ENCODE data around the gene SRPK1. TPM values are rescaled to one million over a fixed set of nuclear protein-coding genes. Genes with fewer than 3 reads are reported as not detected.
A peak's percentile ranks its signal among the peaks of the same experiment; 100 is the strongest.

SRPK1 gene
- polyA plus RNA-seq, 1 donor: 50.9 TPM

- 100% methylated on average over 1 of the region's 5 CpGs for WGBS (ENCODE audit: insufficient coverage, low lambda C conversion rate)
- DNase-seq: peak in 1 of 2 donors; percentile 5
Measured at GRCh38 chr6:35831257-35832007, 89.5 kb downstream of the SRPK1 start.

GRCh38 chr6:35829306-35829705 lies 91.6 kb downstream of the SRPK1 start:
- Histone ChIP-seq H3K4me3 (ENCODE audit: low read length) (no peak overlapping the region), H3K27ac (ENCODE audit: low read length) (no peak overlapping the region), H3K4me1 (ENCODE audit: control insufficient read depth, insufficient read depth, low read length) (no peaks in the 10 kb centered on the region), H3K27me3 (ENCODE audit: control insufficient read depth, insufficient read depth, low read length) (no peaks in the 10 kb centered on the region), H3K36me3 (ENCODE audit: control insufficient read depth, insufficient read depth, low read length) (peaks cover 5% of the 10 kb centered on the region), H3K9me3 (ENCODE audit: control insufficient read depth, low read depth, low read length) (no peaks in the 10 kb centered on the region)
- no CpG with 5 or more reads among the region's 5 CpGs for WGBS (ENCODE audit: insufficient coverage, low lambda C conversion rate)
- DNase-seq: no peak

More at GRCh38 chr6:35831257-35832007, 89.5 kb downstream of the SRPK1 start:
- Histone ChIP-seq H3K36me3 (ENCODE audit: control insufficient read depth, insufficient read depth, low read length) (peaks cover 5% of the 10 kb centered on the region), H3K4me1 (ENCODE audit: control insufficient read depth, insufficient read depth, low read length) (no peaks in the 10 kb centered on the region), H3K9me3 (ENCODE audit: control insufficient read depth, low read depth, low read length) (no peaks in the 10 kb centered on the region), H3K27me3 (ENCODE audit: control insufficient read depth, insufficient read depth, low read length) (no peaks in the 10 kb centered on the region), H3K27ac (ENCODE audit: low read length) (peak overlapping the region; percentile 21), H3K4me3 (ENCODE audit: low read length) (no peak overlapping the region)

- H3K4me1 ChIP-seq (ENCODE audit: control insufficient read depth, insufficient read depth, low read length): no peaks in the 10 kb centered on the region
- no peak for DNase-seq
- no peaks in the 10 kb centered on the region for H3K9me3 ChIP-seq (ENCODE audit: control insufficient read depth, low read depth, low read length)
- no peak overlapping the region for H3K4me3 ChIP-seq (ENCODE audit: low read length)
- WGBS (ENCODE audit: insufficient coverage, low lambda C conversion rate): 92% methylated on average over 2 of the region's 5 CpGs
- no peaks in the 10 kb centered on the region for H3K36me3 ChIP-seq (ENCODE audit: control insufficient read depth, insufficient read depth, low read length)
- no peaks in the 10 kb centered on the region for H3K27me3 ChIP-seq (ENCODE audit: control insufficient read depth, insufficient read depth, low read length)
- H3K27ac ChIP-seq (ENCODE audit: low read length): no peak overlapping the region
Measured at GRCh38 chr6:35824552-35825192, 96.2 kb downstream of the SRPK1 start.

- Histone ChIP-seq H3K27me3 (ENCODE audit: control insufficient read depth, insufficient read depth, low read length) (no peaks in the 10 kb centered on the region), H3K36me3 (ENCODE audit: control insufficient read depth, insufficient read depth, low read length) (no peaks in the 10 kb centered on the region), H3K4me3 (ENCODE audit: low read length) (no peak overlapping the region), H3K4me1 (ENCODE audit: control insufficient read depth, insufficient read depth, low read length) (no peaks in the 10 kb centered on the region), H3K9me3 (ENCODE audit: control insufficient read depth, low read depth, low read length) (no peaks in the 10 kb centered on the region), H3K27ac (ENCODE audit: low read length) (no peak overlapping the region)
- no CpG with 5 or more reads among the region's 2 CpGs for WGBS (ENCODE audit: insufficient coverage, low lambda C conversion rate)
- no peak for DNase-seq
Measured at GRCh38 chr6:35823601-35824000, 97.3 kb downstream of the SRPK1 start.

GRCh38 chr6:35817515-35817914 lies 103.4 kb downstream of the SRPK1 start:
- no peak for DNase-seq
- Histone ChIP-seq H3K9me3 (ENCODE audit: control insufficient read depth, low read depth, low read length) (no peaks in the 10 kb centered on the region), H3K4me3 (ENCODE audit: low read length) (no peak overlapping the region)

GRCh38 chr6:35811699-35811995 lies 109.3 kb downstream of the SRPK1 start:
- no peaks in the 10 kb centered on the region for H3K36me3 ChIP-seq (ENCODE audit: control insufficient read depth, insufficient read depth, low read length)
- no peaks in the 10 kb centered on the region for H3K9me3 ChIP-seq (ENCODE audit: control insufficient read depth, low read depth, low read length)
- no peaks in the 10 kb centered on the region for H3K27me3 ChIP-seq (ENCODE audit: control insufficient read depth, insufficient read depth, low read length)
- no CpG with 5 or more reads among the region's 6 CpGs for WGBS (ENCODE audit: insufficient coverage, low lambda C conversion rate)
- no peak for DNase-seq
- H3K4me1 ChIP-seq (ENCODE audit: control insufficient read depth, insufficient read depth, low read length): no peaks in the 10 kb centered on the region
- H3K27ac ChIP-seq (ENCODE audit: low read length): no peak overlapping the region
- H3K4me3 ChIP-seq (ENCODE audit: low read length): no peak overlapping the region

More at GRCh38 chr6:35817515-35817914, 103.4 kb downstream of the SRPK1 start:
- Histone ChIP-seq H3K27me3 (ENCODE audit: control insufficient read depth, insufficient read depth, low read length) (no peaks in the 10 kb centered on the region), H3K36me3 (ENCODE audit: control insufficient read depth, insufficient read depth, low read length) (no peaks in the 10 kb centered on the region), H3K4me1 (ENCODE audit: control insufficient read depth, insufficient read depth, low read length) (no peaks in the 10 kb centered on the region), H3K27ac (ENCODE audit: low read length) (no peak overlapping the region)

- no peak overlapping the region for H3K4me3 ChIP-seq (ENCODE audit: low read length)
- DNase-seq: no peak
- no peaks in the 10 kb centered on the region for H3K4me1 ChIP-seq (ENCODE audit: control insufficient read depth, insufficient read depth, low read length)
- H3K27me3 ChIP-seq (ENCODE audit: control insufficient read depth, insufficient read depth, low read length): no peaks in the 10 kb centered on the region
- no peaks in the 10 kb centered on the region for H3K36me3 ChIP-seq (ENCODE audit: control insufficient read depth, insufficient read depth, low read length)
- no peak overlapping the region for H3K27ac ChIP-seq (ENCODE audit: low read length)
- WGBS (ENCODE audit: insufficient coverage, low lambda C conversion rate): no CpG with 5 or more reads among the region's 14 CpGs
- H3K9me3 ChIP-seq (ENCODE audit: control insufficient read depth, low read depth, low read length): no peaks in the 10 kb centered on the region
Measured at GRCh38 chr6:35810971-35811698, 109.8 kb downstream of the SRPK1 start.

- H3K27me3 ChIP-seq (ENCODE audit: control insufficient read depth, insufficient read depth, low read length): no peaks in the 10 kb centered on the region
- H3K9me3 ChIP-seq (ENCODE audit: control insufficient read depth, low read depth, low read length): no peaks in the 10 kb centered on the region
- H3K4me3 ChIP-seq (ENCODE audit: low read length): no peak overlapping the region
- 92% methylated on average over 2 of the region's 5 CpGs for WGBS (ENCODE audit: insufficient coverage, low lambda C conversion rate)
- no peak for DNase-seq
- H3K4me1 ChIP-seq (ENCODE audit: control insufficient read depth, insufficient read depth, low read length): no peaks in the 10 kb centered on the region
- H3K36me3 ChIP-seq (ENCODE audit: control insufficient read depth, insufficient read depth, low read length): no peaks in the 10 kb centered on the region
- H3K27ac ChIP-seq (ENCODE audit: low read length): no peak overlapping the region
Measured at GRCh38 chr6:35809809-35810208, 111.1 kb downstream of the SRPK1 start.

GRCh38 chr6:35808688-35809087 lies 112.2 kb downstream of the SRPK1 start:
- DNase-seq: no peak
- Histone ChIP-seq H3K27ac (ENCODE audit: low read length) (no peak overlapping the region), H3K27me3 (ENCODE audit: control insufficient read depth, insufficient read depth, low read length) (no peaks in the 10 kb centered on the region), H3K36me3 (ENCODE audit: control insufficient read depth, insufficient read depth, low read length) (no peaks in the 10 kb centered on the region), H3K4me3 (ENCODE audit: low read length) (no peak overlapping the region), H3K4me1 (ENCODE audit: control insufficient read depth, insufficient read depth, low read length) (no peaks in the 10 kb centered on the region), H3K9me3 (ENCODE audit: control insufficient read depth, low read depth, low read length) (no peaks in the 10 kb centered on the region)
- no CpG with 5 or more reads among the region's 3 CpGs for WGBS (ENCODE audit: insufficient coverage, low lambda C conversion rate)

- Histone ChIP-seq H3K27me3 (ENCODE audit: control insufficient read depth, insufficient read depth, low read length) (no peaks in the 10 kb centered on the region), H3K9me3 (ENCODE audit: control insufficient read depth, low read depth, low read length) (no peaks in the 10 kb centered on the region), H3K4me1 (ENCODE audit: control insufficient read depth, insufficient read depth, low read length) (no peaks in the 10 kb centered on the region), H3K4me3 (ENCODE audit: low read length) (no peak within 1 kb of the TSS), H3K27ac (ENCODE audit: low read length) (no peak within 1 kb of the TSS), H3K36me3 (ENCODE audit: control insufficient read depth, insufficient read depth, low read length) (no peaks in the 10 kb centered on the region)
- no CpG with 5 or more reads among the region's 40 CpGs for WGBS (ENCODE audit: insufficient coverage, low lambda C conversion rate)
- peak; percentile 28 to 60 for DNase-seq
Measured at GRCh38 chr6:35804996-35805736, 115.7 kb downstream of the SRPK1 start, which contains the start of gene LHFPL5. TSS of gene LHFPL5 (plus strand) at chr6:35805352. CDS start at chr6:35805671, 319 bp downstream.

Data from large intestine (tissue), 3 donors.